DOHH2 (cell line): ENCODE measurements around the gene DCTD.

Experiments used
- H3F3A ChIP-seq: fragments of 200-600 bp; sonication (generic), shearing (Covaris generic); 2 replicates; pipeline ENCODE4 v1.6.0; 2016; ENCODE audit warnings: antibody characterized with exemption, mild to moderate bottlenecking; ENCODE audit not compliant: control insufficient read depth, insufficient read depth
- H3K27ac ChIP-seq: fragments of 200-600 bp; sonication (generic); 2 replicates; pipeline ENCODE4 v1.5.1; 2014; ENCODE audit warnings: low read depth, mild to moderate bottlenecking, low read length, moderate library complexity
- H3K27me3 ChIP-seq: fragments of 200-600 bp; sonication (generic); 2 replicates; pipeline ENCODE4 v1.6.1; 2014; ENCODE audit warnings: mild to moderate bottlenecking, low read length, mixed read lengths; ENCODE audit not compliant: control insufficient read depth
- H3K36me3 ChIP-seq: fragments of 200-600 bp; sonication (generic); 2 replicates; pipeline ENCODE4 v1.6.1; 2014; ENCODE audit warnings: mild to moderate bottlenecking, low read length, moderate library complexity, mixed read lengths; ENCODE audit not compliant: control insufficient read depth
- H3K4me1 ChIP-seq: fragments of 200-600 bp; sonication (generic); 2 replicates; pipeline ENCODE4 v1.6.1; 2014; ENCODE audit warnings: mild to moderate bottlenecking, low read length, mixed read lengths; ENCODE audit not compliant: control insufficient read depth
- H3K4me2 ChIP-seq: fragments of 200-600 bp; sonication (generic); 2 replicates; pipeline ENCODE4 v1.6.0; 2014; ENCODE audit warnings: mild to moderate bottlenecking, low read length, moderate library complexity
- H3K4me3 ChIP-seq: fragments of 200-600 bp; sonication (generic); 2 replicates; pipeline ENCODE4 v1.5.1; 2014; ENCODE audit warnings: mild to moderate bottlenecking, low read length, mixed read lengths
- H3K79me2 ChIP-seq: fragments of 200-600 bp; sonication (generic); 2 replicates; pipeline ENCODE4 v1.6.1; 2014; ENCODE audit warnings: mild to moderate bottlenecking, low read length, mixed read lengths; ENCODE audit not compliant: control insufficient read depth
- H3K9me2 ChIP-seq: fragments of 200-600 bp; sonication (generic); replicated peaks from 2 replicates; pipeline ENCODE4 v1.6.1; 2014; ENCODE audit warnings: mild to moderate bottlenecking, low read length, mixed read lengths; ENCODE audit not compliant: control insufficient read depth
- H3K9me3 ChIP-seq: fragments of 200-600 bp; sonication (generic); 2 replicates; pipeline ENCODE4 v1.6.1; 2014; ENCODE audit warnings: antibody characterized with exemption, low read length, mixed read lengths; ENCODE audit not compliant: control insufficient read depth, insufficient read depth
- H4K20me1 ChIP-seq: fragments of 200-600 bp; sonication (generic); 2 replicates; pipeline ENCODE4 v1.6.0; 2014; ENCODE audit warnings: low read depth, mild to moderate bottlenecking, antibody characterized with exemption, low read length, moderate library complexity; ENCODE audit not compliant: control insufficient read depth, insufficient read depth
- CTCF ChIP-seq: fragments of 200-600 bp; sonication (generic); IDR thresholded peaks from one replicate; pipeline ENCODE4 v1.5.1; 2014; ENCODE audit warnings: antibody characterized with exemption, mild to moderate bottlenecking, low read depth, low read length; ENCODE audit not compliant: poor library complexity, severe bottlenecking
- EZH2phosphoT487 ChIP-seq: fragments of 200-600 bp; sonication (generic); IDR thresholded peaks from 2 replicates; pipeline ENCODE4 v1.6.1; 2017; ENCODE audit warnings: borderline replicate concordance, mild to moderate bottlenecking, antibody characterized with exemption, low read length, moderate library complexity, mixed read lengths

Gene DCTD

GRCh38 chr4:182920676-182921075, 3.5 kb upstream of the DCTD start:
- H4K20me1 ChIP-seq: no peaks in the 10 kb centered on the region
- no peak overlapping the region for H3K4me3 ChIP-seq
- no peaks in the 10 kb centered on the region for H3F3A ChIP-seq
- TF ChIP-seq EZH2phosphoT487 (no peak), CTCF (no peak)
- H3K36me3 ChIP-seq: no peaks in the 10 kb centered on the region
- H3K79me2 ChIP-seq: no peaks in the 10 kb centered on the region
- no peak overlapping the region for H3K27ac ChIP-seq
- peaks cover 29% of the 10 kb centered on the region for H3K4me1 ChIP-seq
- H3K4me2 ChIP-seq: no peak overlapping the region
- peaks cover 31% of the 10 kb centered on the region for H3K27me3 ChIP-seq
- no peaks in the 10 kb centered on the region for H3K9me2 ChIP-seq
- H3K9me3 ChIP-seq: no peaks in the 10 kb centered on the region

- no peak for TF ChIP-seq EZH2phosphoT487
- no peak for TF ChIP-seq CTCF
- Histone ChIP-seq H4K20me1 (no peaks in the 10 kb centered on the region), H3K9me2 (no peaks in the 10 kb centered on the region), H3K4me3 (no peak overlapping the region), H3K27ac (no peak overlapping the region), H3K9me3 (no peaks in the 10 kb centered on the region), H3K4me2 (no peak overlapping the region), H3K27me3 (peaks cover 27% of the 10 kb centered on the region), H3F3A (no peaks in the 10 kb centered on the region), H3K36me3 (no peaks in the 10 kb centered on the region; the same call in 1 of the 2 replicates), H3K4me1 (peaks cover 29% of the 10 kb centered on the region), H3K79me2 (no peaks in the 10 kb centered on the region)
These were observed 1.7 kb upstream of the DCTD start for GRCh38 chr4:182918791-182919302.

- no peaks in the 10 kb centered on the region; the same call in 1 of the 2 replicates for H3K36me3 ChIP-seq
- peaks cover 27% of the 10 kb centered on the region for H3K27me3 ChIP-seq
- no peaks in the 10 kb centered on the region for H3K79me2 ChIP-seq
- H3K4me2 ChIP-seq: peak overlapping the region; percentile 98
- H3F3A ChIP-seq: no peaks in the 10 kb centered on the region
- H3K27ac ChIP-seq: peak overlapping the region; percentile 62; the same call in 1 of the 2 replicates
- H3K9me2 ChIP-seq: no peaks in the 10 kb centered on the region
- H3K9me3 ChIP-seq: no peaks in the 10 kb centered on the region
- H4K20me1 ChIP-seq: no peaks in the 10 kb centered on the region
- H3K4me3 ChIP-seq: peak overlapping the region; percentile 86
- TF ChIP-seq EZH2phosphoT487: no peak
- TF ChIP-seq CTCF: no peak
- H3K4me1 ChIP-seq: peaks cover 29% of the 10 kb centered on the region
These were observed 940 bp upstream of the DCTD start for GRCh38 chr4:182918044-182918607.
